Panc1 (cell line): ENCODE data around the gene INPP4B. TPM values are rescaled to one million over a fixed set of nuclear protein-coding genes. Genes with fewer than 3 reads are reported as not detected.

Source experiments
- ATAC-seq: fragments of 200-7000 bp; cut with Tn5 transposase; 2 replicates; pipeline ENCODE4 v1.9.1; 2020; ENCODE audit warnings: mild to moderate bottlenecking, moderate library complexity
- BruUV-seq: library from RNA; stranded (reverse); fragments of 400-500 nt; replicated peaks from 2 replicates; lab custom pipeline; 2021; lab: Mats Ljungman, UMichigan
- CTCF ChIA-PET: fragments of 300-600 bp; sonication (Branson Sonifier 250); formaldehyde crosslinking; loops from one replicate; lab custom pipeline; 2022; ENCODE audit warnings: antibody characterized with exemption; lab: Charles Lee
- POLR2A ChIA-PET: fragments of 300-600 bp; sonication (Branson Sonifier 250); formaldehyde crosslinking; loops from one replicate; lab custom pipeline; 2022; ENCODE audit warnings: antibody characterized with exemption; lab: Charles Lee
- DNase-seq: peaks from one replicate; pipeline ENCODE4 v3.0.0-alpha.2; 2010; ENCODE audit warnings: low read depth, low spot score
- H3K27ac ChIP-seq: 2 replicates; pipeline ENCODE4 v1.5.1; 2011; ENCODE audit warnings: mild to moderate bottlenecking, low read length, inconsistent platforms
- H3K27me3 ChIP-seq: fragments of 200-500 bp; sonication (Bioruptor generic); 2 replicates; pipeline ENCODE4 v1.6.0; 2014; ENCODE audit warnings: low read length, inconsistent platforms; ENCODE audit not compliant: control insufficient read depth, insufficient read depth
- H3K36me3 ChIP-seq: fragments of 200-500 bp; sonication (Bioruptor generic); 2 replicates; pipeline ENCODE4 v1.5.1; 2014; ENCODE audit warnings: inconsistent platforms, mild to moderate bottlenecking, low read length, moderate library complexity; ENCODE audit not compliant: control insufficient read depth, insufficient read depth
- H3K4me1 ChIP-seq: 2 replicates; pipeline ENCODE4 v1.5.1; 2011; ENCODE audit warnings: inconsistent platforms, mild to moderate bottlenecking, low read length, moderate library complexity; ENCODE audit not compliant: control insufficient read depth, insufficient read depth
- H3K4me3 ChIP-seq, 2 experiments: 2 replicates each; pipeline ENCODE4 v1.5.1; 2011 to 2012; ENCODE audit warnings: low read depth in 2 of 2, low read length in 2 of 2, mild to moderate bottlenecking in 2 of 2, inconsistent platforms in 1 of 2, moderate library complexity in 1 of 2
- H3K9me3 ChIP-seq: fragments of 200-500 bp; sonication (Bioruptor generic); 2 replicates; pipeline ENCODE4 v1.5.1; 2014; ENCODE audit warnings: low read depth, mild to moderate bottlenecking, inconsistent platforms, low read length, moderate library complexity; ENCODE audit not compliant: control insufficient read depth, insufficient read depth
- CTCF ChIP-seq: fragments of 450-650 bp; IDR thresholded peaks from 2 replicates; pipeline ENCODE4 v1.5.1; 2017; ENCODE audit warnings: mild to moderate bottlenecking
- POLR2AphosphoS5 ChIP-seq: IDR thresholded peaks from 2 replicates; pipeline ENCODE4 v1.6.1; 2012; ENCODE audit warnings: mild to moderate bottlenecking, low read depth, low read length, moderate library complexity
- REST ChIP-seq, 2 experiments: IDR thresholded peaks; 2 replicates each; pipeline ENCODE4 v1.6.1; 2011 to 2012; ENCODE audit warnings: low read depth in 2 of 2, control low read depth in 1 of 2, low read length in 1 of 2, mild to moderate bottlenecking in 1 of 2, moderate library complexity in 1 of 2; ENCODE audit not compliant: insufficient read depth in 1 of 2
- SIN3A ChIP-seq: IDR thresholded peaks from 2 replicates; pipeline ENCODE4 v1.6.1; 2012; ENCODE audit warnings: low read depth, mild to moderate bottlenecking, low read length, moderate library complexity, borderline replicate concordance; ENCODE audit not compliant: insufficient read depth
- TCF7L2 ChIP-seq: IDR thresholded peaks from 2 replicates; pipeline ENCODE4 v1.6.1; 2011; ENCODE audit warnings: mild to moderate bottlenecking, low read depth, low read length, inconsistent platforms
- in situ Hi-C: cut with HindIII; loops from 2 replicates; pipeline ENCODE4 v1.10.0; 2016; ENCODE audit warnings: low sequenced_read_pairs, low pct_unique_long_range_greater_than_20kb
- intact Hi-C: fragments of 100-400 bp; cut with micrococcal nuclease; formaldehyde crosslinking; loops from one replicate; pipeline ENCODE4 v1.10.0; 2022; ENCODE audit not compliant: unreplicated experiment
- total RNA-seq: library from RNA; stranded (reverse); gene quantifications from one replicate; pipeline ENCODE4 v1.2.1, GENCODE V29; 2021; ENCODE audit not compliant: unreplicated experiment

The INPP4B gene
- total RNA-seq, 1 experiment from 2014 or later, result 4.5 TPM

- peak; percentile 88 for ATAC-seq
- no peaks in the 10 kb centered on the region for H3K9me3 ChIP-seq
- CTCF ChIA-PET, result no interaction called here
- TF ChIP-seq REST (IDR thresholded peaks at IDR 0.05; ENCODE audit: insufficient read depth in 1 of 2, low read depth in 2 of 2, low read length in 1 of 2) (no peak), SIN3A (no peak), TCF7L2 (no peak)
- intact Hi-C loops (no loop called here), in situ Hi-C loops (no loop called here)
- BruUV-seq, result no TSS peak
- no peak overlapping the region for H3K4me3 ChIP-seq
- POLR2A ChIA-PET, result no interaction called here
- peaks cover 9% of the 10 kb centered on the region; the same call in 1 of the 2 replicates for H3K4me1 ChIP-seq
- DNase-seq, result peak; percentile 42
- no peaks in the 10 kb centered on the region for H3K27me3 ChIP-seq
- H3K36me3 ChIP-seq, result no peaks in the 10 kb centered on the region
- H3K27ac ChIP-seq, result no peak overlapping the region
Observed at GRCh38 chr4:142265536-142265935, 580.6 kb downstream of the INPP4B start.

GRCh38 chr4:142264961-142265360 is 581.1 kb downstream of the INPP4B start:
- H3K27ac ChIP-seq, result no peak overlapping the region
- intact Hi-C loops, result no loop called here
- no TSS peak for BruUV-seq
- ChIA-PET POLR2A (no interaction called here), CTCF (no interaction called here)
- in situ Hi-C loops, result no loop called here
- H3K9me3 ChIP-seq, result no peaks in the 10 kb centered on the region
- H3K4me1 ChIP-seq, result peaks cover 9% of the 10 kb centered on the region; the same call in 1 of the 2 replicates
- no peak for TF ChIP-seq CTCF
- no peak for TF ChIP-seq POLR2AphosphoS5
- no peak for TF ChIP-seq SIN3A
- no peak for TF ChIP-seq TCF7L2
- no peak for TF ChIP-seq REST (IDR thresholded peaks at IDR 0.05; ENCODE audit: insufficient read depth in 1 of 2, low read depth in 2 of 2, low read length in 1 of 2)
- H3K27me3 ChIP-seq, result no peaks in the 10 kb centered on the region
- ATAC-seq (peak; percentile 51; the same call in 1 of the 2 replicates), DNase-seq (peak; percentile 28)
- H3K4me3 ChIP-seq, result no peak overlapping the region
- H3K36me3 ChIP-seq, result no peaks in the 10 kb centered on the region
